ENCODE results near the gene PAPSS2.
"Not testable (repeated sequence)": the region's sequence is repeated elsewhere in the genome, so short reads cannot be mapped to it uniquely, and the experiment has no call there.

The PAPSS2 gene

DNA sequence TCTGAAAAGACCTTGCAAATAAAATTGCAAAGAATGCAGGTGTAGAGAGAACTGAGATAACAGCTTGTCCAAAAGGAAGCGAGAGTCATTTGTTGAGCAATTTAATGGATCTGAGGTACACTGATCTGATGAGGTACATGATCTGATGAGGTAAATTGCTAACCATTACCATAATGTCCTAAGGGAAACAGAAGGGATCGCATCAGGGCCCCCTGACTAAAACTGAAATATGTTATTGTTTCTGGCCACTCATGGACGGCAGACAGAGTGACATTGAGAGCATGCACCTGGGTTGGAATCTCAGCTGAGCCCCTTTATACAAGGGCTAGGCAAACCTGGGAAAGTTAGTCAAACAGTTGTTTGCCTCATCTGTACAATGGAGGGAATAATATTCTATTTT lies 15.8 kb upstream of the PAPSS2 start:
- DNase-seq: no peak

- not testable (repeated sequence) for DNase-seq
Measured at GRCh38 chr10:87644500-87644899, 15.2 kb upstream of the PAPSS2 start.

DNA sequence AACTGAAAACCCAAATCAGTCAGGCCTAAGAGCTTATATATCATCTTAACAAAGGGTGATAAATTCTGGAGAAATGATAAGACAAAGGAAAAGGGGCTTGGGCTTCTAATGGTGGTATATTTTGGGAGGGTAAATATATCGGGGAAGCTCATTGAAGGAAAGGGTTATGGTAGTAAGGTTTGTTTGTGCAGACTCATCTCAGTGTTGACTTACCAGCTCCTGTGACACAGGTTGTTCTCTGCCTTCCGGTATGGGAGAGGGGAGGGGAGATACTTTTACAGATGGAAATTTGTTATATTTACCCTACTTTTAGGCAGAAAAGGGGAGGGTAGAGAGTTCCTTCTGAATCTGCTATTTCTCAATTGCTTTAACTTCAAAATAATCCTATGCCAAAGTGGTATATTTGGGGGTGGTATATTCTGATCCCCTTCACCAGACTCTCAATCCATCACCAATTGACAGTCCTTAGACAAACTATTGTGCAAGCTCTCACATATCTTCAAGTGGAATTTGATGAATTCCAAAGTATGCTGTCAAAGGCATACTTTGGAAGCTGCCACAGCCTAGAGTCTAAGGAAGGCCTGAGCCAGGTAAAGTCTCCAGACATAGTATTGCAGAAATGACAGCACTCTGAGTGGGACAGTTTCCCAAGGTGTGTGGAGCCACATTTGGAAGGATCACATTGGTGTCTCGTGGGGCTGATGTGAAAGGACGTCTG lies 13.3 kb upstream of the PAPSS2 start:
- DNase-seq: no peak

GRCh38 chr10:87646935-87647334 lies 12.7 kb upstream of the PAPSS2 start:
- no peak for DNase-seq

- DNase-seq: no peak
Measured at GRCh38 chr10:87650838-87651589, 8.7 kb upstream of the PAPSS2 start.

GRCh38 chr10:87651801-87652200 lies 7.9 kb upstream of the PAPSS2 start:
- no peak for DNase-seq

DNA sequence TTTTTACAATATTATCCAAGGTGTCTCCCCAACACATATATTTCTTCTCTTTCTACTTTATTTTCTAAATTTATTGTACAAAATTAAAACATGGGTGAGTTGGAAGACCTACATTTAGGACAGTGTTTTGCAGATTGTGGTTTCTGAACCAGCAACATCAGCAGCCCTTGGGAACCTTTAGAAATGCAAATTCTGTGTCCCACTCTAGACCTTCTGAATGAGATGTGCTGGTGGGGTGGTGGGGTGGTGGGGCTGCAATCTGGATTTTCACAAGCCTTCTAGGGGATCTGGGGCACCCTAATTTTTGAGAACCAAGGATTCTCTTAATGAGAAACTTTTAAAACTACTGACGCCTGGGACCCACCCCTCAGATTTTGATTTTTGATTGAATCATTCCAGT lies 7.4 kb upstream of the PAPSS2 start:
- no peak for DNase-seq

GRCh38 chr10:87654212-87654611 lies 5.5 kb upstream of the PAPSS2 start:
- no peak for DNase-seq

DNA sequence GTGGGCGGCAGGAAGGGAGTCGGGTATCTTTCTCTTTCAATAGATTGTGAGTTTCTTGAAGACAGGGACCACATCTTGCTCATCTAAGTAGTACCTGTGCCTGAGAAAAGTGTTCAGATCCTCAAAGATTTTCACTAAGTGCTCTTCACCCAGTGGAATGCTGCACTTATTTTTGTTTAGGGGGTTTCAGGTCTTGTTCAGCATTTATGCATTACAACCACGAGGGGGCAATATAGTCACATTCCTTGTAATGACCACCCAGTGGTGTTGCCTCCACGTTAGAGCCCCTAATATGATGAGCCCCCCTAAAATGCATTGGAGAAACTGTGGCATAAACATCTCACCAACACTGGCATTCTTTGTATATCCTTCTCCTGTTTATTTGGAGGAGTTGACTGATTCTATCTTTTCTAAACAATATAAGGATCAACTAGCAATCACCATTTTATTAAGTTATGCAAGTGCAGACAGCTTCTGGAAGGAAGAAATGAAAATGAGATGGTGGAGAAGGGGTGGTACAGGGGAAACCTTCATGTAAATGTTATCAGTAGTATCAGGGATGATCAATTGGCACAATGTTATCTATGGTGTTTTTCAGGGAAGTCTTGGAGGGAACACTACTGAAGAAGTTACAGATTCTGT lies 3.1 kb upstream of the PAPSS2 start:
- peak; percentile 29 for DNase-seq

DNA sequence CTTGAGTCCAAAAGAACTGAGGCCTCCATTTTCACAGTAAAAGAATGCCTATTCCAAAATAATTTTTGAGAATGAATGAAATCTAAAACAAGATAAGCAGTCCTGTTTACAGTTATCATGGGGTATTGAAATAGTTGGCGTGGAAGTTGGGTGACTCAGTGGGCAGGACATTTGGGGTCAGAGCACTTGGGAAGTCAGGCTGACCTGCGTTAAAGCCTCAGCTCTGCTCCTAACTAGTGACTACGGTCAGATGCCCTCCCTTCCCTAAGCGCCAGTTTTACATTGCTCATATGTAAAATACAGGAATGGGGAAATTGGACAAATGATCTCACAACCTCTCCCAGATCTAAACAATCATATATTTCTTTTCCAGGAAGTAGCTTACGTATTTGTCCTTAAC lies 2.3 kb upstream of the PAPSS2 start:
- DNase-seq: no peak

DNA sequence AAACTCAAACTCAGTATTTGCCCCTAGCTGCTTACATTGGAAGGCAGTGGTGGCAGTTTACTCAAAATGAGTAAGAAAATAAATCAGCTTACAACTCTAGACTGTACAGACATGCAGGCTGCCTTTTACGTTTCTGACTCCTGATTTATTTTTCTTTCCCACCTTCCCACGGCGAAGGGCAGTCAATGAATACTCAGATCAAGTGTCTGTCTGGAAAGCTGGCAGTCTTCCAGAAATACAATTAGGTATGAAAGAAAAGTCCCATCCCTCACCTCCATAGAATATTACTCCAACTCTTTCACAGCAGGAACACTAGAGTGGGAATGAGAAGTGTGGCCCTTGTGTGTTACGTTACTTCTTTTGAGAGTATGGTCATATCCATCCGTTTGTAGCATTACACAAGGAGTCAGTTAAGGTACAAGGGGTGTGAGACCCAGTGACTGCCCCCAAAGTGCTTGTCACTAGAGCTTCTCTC lies 1.3 kb upstream of the PAPSS2 start:
- no peak for DNase-seq

DNA sequence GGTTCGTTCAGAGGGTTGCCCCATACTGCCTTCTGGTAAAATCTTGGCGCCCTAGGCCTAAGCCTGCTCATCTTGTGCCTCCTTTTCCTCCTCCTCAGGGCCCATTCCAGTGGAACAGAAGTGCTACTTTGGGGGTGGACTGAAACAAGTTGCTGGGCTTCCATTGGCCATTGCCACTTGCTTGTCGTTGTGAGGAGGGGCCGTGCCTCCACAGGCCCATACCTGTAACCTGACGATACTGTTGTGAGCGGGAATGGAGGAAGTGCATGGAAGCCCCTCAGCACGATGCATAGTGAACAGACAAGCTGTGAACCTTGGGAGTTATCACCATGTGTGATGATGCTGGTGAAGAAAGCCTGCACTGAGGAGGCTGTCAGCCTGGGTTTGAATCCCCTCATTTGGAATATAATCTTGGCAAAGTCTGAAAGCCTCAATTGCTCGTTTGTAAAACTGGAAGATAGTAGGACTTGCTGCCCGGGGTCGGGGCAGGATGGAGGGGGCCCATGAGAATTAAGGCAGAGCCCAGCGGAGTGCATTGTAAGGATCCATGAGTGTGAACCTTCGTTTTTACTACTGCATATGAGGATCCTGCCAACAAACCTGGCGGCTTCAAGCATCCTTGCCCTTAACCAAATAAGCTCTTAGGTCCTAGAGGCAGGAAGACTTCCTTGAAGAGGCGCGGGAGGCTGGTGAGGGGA lies 671 bp upstream of the PAPSS2 start:
- no peak for DNase-seq

DNA sequence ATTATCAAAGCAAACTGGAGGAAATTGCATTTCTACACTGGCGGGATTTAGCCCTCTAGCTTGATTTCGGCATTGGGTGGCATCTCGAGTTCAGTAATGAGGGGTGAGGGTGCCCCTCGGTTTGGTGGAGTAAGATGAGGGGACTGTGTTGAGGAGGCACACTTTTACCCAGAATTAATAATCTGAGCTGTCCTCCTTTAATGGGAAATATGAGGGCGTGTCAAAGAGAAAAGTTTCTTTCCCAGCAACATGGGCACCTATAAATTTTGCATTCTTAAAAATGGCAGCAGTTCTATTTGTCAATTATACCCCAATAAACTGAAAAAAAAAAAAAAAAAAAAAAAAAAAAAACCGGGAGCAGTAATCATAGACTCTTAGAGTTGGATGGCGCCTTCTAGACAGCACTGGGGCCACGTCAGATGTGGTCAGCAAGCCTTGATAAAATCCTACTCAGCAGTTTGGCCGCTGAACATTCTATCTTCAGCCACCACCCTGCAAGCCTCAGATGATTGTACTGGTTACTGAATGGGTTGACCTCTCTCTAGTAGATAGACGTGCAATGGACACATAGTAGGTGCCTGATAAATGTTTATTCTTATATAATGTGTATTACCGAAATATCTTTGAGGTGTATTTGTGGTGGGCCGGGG lies 931 bp downstream of the PAPSS2 start:
- no peak for DNase-seq

- no peak for DNase-seq
Measured at GRCh38 chr10:87661861-87662785, 2.4 kb downstream of the PAPSS2 start.

- DNase-seq: no peak
Measured at GRCh38 chr10:87664276-87664701, 4.6 kb downstream of the PAPSS2 start.

GRCh38 chr10:87667493-87667892 lies 7.8 kb downstream of the PAPSS2 start:
- DNase-seq: no peak

GRCh38 chr10:87668324-87669074 lies 8.8 kb downstream of the PAPSS2 start:
- no peak for DNase-seq

DNA sequence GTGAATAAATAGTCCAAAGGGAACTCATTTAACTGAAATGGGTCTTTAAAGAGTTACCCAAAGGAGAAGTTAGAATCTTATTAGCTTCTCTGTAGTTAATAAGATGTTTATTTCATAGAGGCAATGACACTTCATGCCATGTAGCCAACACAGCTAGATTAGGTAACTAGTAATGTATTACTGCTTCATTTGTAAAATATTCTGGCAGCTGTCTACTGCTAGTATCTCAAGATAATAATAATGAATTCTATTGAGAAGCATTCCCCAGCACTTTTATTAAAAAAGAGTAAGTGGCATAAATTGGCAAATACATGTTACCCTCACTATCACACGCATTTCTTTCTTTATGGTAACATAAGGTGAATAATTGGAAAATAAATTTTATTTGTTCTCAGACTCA lies 10.1 kb downstream of the PAPSS2 start:
- DNase-seq: no peak

- DNase-seq: no peak
Measured at GRCh38 chr10:87670586-87670985, 10.9 kb downstream of the PAPSS2 start.

- no peak for DNase-seq
Measured at GRCh38 chr10:87671139-87671815, 11.6 kb downstream of the PAPSS2 start.

Data from NCI-H1092 (cell line).